Activated CD8-positive, alpha-beta memory T cell treated with anti-CD3 and anti-CD28 coated beads for 1 hour (primary cell): ENCODE data around the gene MN1.

Experiments
- DNase-seq, 2 donors: peaks; one replicate each; pipeline ENCODE4 v3.0.0-alpha.2; 2020; ENCODE audit warnings: low read depth in 1 of 2; ENCODE audit errors: extremely low read depth in 1 of 2

Gene MN1

GRCh38 chr22:27719036-27719347 lies 82.6 kb downstream of the MN1 start:
- DNase-seq: no peak

DNA sequence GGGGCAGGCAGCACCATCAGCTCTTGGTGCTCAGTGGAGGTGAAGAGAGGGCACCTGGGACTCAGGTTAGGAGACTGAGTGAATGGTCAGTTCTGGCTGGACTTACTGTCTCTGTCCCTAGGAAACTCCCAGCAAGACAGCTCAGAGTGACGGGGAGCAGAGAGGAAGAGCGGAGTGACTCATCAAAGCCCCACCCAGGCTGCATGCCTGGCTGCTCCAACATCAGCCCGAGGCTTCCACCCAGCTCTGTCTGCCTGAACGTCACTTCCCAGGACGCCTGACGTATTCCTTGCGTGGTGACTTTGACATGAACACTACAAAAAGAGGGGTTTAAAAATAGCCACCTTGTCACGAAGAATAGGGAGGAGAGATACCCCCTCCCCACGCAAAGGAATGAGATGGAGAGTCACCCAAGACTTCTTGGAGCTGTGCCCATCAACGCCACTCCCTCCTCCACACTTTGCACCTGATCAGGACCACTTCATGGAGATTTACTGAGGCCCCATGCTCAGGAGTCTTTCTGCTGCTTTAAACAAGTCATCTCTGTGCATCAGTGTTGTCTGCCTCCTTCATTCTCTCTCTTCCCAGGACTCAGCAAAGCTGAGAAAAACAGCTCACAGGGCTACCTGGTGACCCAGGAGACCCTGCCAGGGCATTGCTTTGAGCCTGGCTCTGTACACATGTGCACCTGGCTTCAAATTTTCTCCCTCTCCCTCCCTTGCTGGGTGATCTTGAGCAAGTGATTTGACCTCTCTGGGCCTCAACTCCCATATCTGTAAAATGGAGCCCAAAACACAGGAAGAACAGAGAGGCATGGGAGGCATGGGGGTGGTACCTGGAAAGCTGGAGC lies 83.1 kb downstream of the MN1 start:
- no peak for DNase-seq

- no peak for DNase-seq
Observed at GRCh38 chr22:27717094-27717493, 84.5 kb downstream of the MN1 start.

GRCh38 chr22:27716074-27716473 lies 85.5 kb downstream of the MN1 start:
- DNase-seq: no peak

- no peak for DNase-seq
Observed at GRCh38 chr22:27715106-27715505, 86.5 kb downstream of the MN1 start.

GRCh38 chr22:27714068-27714467 lies 87.5 kb downstream of the MN1 start:
- DNase-seq: no peak

DNA sequence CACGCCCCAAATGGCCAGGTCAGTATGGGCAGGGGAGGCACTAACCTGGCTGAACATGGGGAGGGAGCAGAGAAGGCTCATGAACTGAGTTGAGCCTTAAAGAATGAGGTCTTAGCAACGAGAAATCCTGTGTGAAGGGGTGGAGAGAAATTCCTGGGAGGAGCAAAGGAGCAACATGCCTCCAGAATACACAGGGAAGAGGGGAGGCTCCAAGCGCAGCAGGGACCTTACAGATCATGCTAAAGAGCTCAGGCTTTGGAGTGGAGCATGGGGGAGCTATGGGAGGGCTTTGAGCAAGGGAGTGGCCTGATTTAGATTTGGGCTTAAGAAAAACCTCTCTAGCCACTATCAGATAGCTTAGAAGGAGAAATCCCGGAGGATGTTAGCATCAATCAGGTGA lies 88.1 kb downstream of the MN1 start:
- DNase-seq: no peak

- DNase-seq: no peak
Observed at GRCh38 chr22:27711756-27712155, 89.8 kb downstream of the MN1 start.

- no peak for DNase-seq
Observed at GRCh38 chr22:27711012-27711411, 90.5 kb downstream of the MN1 start.

GRCh38 chr22:27709919-27710675 lies 91.5 kb downstream of the MN1 start:
- DNase-seq: no peak

DNA sequence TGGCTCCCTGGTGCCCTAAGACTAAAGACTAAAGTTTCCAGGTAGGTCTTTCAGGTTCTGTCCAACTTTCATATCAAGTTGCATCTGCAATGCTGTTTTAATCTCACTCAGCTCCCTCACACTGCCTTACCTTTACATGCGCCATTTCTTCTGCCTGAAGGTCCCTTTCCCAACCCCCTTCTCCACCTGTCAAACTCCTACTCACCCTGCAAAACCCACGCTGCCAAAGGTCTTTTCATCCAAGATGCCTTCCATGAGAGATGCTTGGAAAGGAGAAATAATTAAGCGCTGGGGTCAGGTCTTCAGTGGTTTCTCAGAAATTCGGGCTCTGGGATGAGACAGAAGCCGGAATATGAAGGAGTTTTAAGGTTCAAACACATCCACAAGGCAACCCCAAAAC lies 95.1 kb downstream of the MN1 start:
- no peak for DNase-seq

GRCh38 chr22:27705408-27706080 lies 96.0 kb downstream of the MN1 start:
- DNase-seq: no peak

DNA sequence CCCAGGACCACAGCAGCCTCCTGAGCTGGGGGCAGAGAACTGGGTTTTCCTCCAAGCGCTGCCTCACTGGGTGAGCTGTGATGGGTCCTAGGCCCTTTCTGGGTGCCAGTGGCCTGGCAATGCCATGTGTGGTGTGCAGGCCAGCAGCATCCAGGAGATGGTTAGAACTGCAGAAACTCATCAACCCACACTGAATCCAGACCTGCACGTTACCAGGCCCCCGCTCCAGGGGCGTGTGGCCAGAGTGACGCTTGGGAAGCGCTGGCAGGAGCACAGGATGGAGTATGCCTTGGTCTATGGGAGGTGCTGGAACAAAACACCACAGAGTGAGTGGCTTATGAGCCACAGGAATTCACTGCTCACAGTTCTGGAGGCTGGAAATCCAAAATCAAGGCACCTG lies 97.0 kb downstream of the MN1 start:
- no peak for DNase-seq

DNA sequence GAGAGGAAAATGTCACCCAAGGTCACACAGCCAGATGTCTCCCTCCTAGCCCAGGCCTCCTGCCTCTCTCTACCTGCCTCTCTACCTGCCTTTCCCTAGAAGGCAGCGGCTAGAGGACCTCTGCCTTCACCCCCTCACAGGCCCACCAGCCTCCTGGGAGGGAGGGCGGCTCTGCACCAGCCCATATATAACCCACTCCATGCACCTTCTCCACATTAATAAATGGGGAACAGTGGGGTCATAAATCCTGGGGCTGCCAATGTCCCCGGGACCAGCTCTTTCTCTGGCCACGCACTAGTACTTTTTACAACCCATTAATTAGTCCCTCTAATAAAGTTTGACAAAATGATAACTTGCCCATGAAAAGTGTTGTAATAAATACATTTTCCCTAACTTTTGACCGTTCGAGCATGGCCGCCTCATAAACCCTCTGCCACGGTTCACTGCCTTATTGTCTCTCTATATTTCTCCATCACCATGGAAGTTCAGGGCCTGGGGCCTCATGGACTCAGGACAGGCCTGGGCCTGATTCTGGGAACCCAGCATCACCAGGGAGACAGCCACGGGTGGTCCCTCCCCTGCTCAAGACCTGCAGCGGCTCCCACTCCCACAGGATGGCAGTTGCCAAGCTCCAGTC lies 102.1 kb downstream of the MN1 start:
- DNase-seq: no peak

GRCh38 chr22:27698813-27699212 lies 102.7 kb downstream of the MN1 start:
- no peak for DNase-seq
